Right renal pelvis (tissue), 4 donors: ENCODE results near the gene KRTAP1-4. TPM values are rescaled to one million over a fixed set of nuclear protein-coding genes. Genes with fewer than 3 reads are reported as not detected.
"Not testable (repeated sequence)": the region's sequence is repeated elsewhere in the genome, so short reads cannot be mapped to it uniquely, and the experiment has no call there.

ENCODE experiments used
- DNase-seq, 4 donors: peaks; one replicate each; pipeline ENCODE4 v3.0.0-alpha.2; 2013; ENCODE audit warnings: low read depth in 4 of 4, low spot score in 3 of 4, missing footprints in 1 of 4
- polyA plus RNA-seq, 4 donors: library from polyadenylated mRNA; unstranded; fragments of 120-200 nt; gene quantifications; one replicate each; pipeline ENCODE4 v1.2.1, GENCODE V29; 2013; ENCODE audit not compliant: insufficient read length in 4 of 4

The KRTAP1-4 gene
- polyA plus RNA-seq, 4 donors: not detected

DNA sequence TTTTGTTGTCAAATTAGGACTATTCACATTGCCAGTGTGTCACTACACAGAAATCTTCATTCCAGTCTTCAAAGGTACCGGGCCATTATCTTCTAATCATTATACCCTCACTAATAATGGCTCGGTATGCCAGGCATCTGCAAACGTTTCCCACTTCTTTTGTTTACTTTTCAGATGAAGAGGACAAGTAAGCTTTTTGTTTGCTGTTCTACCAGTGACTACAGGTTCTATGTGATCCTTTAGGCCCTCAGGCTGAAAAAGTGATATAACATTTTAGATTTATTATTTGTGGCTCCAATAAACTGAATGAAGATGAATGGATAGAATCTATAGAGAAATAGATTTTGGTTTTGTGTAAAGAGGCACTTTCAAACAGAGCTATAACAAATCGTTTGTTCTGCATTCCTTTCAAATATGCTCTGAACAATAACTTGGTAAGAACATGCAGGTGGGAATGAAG lies 20.7 kb downstream of the KRTAP1-4 start:
- no peak for DNase-seq

DNA sequence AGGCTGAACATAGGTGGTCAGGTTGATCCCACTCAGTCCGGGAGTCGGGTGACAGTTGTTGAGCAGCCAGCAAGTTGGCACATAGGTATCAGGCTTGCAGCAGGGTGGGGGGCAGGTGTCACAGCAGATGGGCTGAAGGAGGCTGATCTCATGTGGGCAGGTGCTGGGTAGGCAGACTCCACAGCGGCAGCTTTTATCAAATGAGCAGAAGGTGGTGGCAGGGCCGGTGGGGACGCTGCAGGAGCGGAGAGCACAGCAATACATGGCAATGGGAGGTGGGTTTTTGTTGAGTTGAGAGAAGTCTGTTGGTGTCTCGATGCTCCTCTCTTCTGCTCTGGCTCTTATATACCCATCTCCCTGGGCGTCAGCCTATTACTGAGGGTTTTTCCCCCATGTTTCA lies 21.2 kb downstream of the KRTAP1-4 start, which contains the start of gene KRTAP3-1:
KRTAP3-1 (minus strand) TSS at position 318 of the 400 bp plus-strand sequence; CDS start at position 264, 54 bp downstream.
- no peak for DNase-seq

DNA sequence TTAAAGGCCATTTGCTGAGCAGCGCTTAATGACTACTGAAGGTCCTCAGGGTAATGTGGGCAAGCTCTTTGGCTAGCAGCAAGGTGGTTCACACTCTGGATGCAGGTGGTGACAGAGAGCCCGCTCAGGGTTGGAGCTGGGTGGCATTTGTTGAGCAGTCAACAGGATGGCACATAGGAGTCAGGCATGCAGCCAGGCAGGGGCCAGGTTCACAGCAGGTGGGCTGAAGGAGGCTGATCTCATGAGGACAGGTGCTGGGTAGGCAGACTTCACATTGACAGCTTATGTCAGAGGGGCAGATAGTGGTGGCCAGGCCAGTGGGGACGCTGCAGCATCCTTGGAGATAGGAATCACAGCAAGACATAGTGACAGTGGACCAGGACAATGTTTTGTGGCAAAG lies 25.6 kb downstream of the KRTAP1-4 start:
- no peak for DNase-seq

DNA sequence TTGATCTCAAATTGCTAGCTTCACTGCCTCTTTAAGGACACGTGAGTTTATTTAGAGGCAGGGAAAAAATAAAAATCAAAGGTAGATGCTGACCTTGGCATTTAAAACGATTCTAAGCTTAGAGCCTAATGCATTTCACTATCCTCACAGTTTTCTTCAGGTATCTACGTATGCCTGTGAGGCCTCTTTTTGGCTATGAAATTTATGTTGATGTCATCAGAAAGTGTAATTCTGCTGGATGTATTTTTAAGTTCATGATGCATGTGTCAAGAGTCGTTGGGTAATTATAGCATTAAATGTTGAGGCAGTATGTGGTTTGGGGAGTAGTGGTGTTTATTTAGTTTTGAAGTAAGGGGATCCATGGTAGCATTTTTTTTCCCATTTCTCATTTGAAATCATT lies 26.1 kb downstream of the KRTAP1-4 start:
- DNase-seq: no peak

DNA sequence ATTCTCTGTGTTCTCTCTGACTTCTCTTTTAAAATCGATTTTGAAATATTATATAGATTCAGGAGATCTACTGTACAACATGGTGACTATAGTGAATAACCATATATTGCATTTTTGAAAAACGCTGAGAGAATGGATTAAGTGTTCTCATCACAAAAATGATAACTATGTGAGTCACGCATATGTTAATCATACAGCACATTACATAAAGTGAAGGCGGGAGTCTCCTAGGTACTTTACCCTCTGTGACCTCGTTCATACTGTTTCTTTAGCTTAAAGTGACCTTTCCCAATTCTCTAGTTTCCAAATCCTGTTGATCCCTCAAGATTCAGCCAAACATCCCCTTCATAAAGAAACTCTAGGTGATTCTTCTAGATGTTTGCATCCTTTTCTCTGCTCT lies 27.2 kb downstream of the KRTAP1-4 start:
- DNase-seq: no peak

DNA sequence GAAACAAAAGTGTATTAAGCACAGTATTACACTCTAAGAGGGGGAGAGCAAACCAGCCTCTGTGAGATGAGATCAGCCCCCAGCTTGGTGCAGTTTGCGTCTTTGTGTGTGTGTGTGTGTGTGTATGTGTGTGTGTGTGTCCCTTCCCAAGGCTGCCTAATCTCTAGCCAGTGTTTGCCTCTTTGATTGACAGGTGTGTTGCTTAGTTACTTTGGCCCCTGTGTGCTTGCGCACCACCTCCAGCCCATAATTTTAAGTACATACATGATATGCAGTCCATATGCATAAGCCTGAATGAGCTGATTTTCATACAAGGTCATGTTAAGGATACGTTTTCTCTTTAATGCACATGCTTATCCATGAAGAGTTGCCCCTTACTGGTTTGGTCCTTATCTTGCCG lies 28.2 kb downstream of the KRTAP1-4 start:
- no peak for DNase-seq

DNA sequence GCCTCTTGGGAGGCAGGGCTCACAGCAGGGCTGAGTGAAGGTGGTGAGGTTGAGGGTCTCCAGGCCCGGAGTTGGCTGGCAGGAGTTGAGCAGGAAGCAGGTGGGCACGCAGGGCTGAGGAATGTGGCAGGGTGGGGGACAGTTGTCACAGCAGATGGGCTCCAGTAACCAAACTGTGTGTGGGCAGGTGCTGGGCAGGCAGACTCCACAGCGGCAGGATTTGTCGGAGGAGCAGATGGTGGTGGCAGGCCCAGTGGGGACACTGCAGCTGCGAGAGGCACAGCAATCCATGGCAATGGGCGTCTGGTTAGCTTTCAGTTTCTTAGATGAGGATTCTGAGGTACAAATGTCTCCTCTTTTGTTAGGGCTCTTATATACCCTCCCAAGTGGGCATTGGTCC lies 30.4 kb downstream of the KRTAP1-4 start, which contains the start of gene KRTAP3-2:
KRTAP3-2 (minus strand) TSS at position 344 of the 400 bp plus-strand sequence; CDS start at position 291, 53 bp downstream.
- DNase-seq: not testable (repeated sequence)

DNA sequence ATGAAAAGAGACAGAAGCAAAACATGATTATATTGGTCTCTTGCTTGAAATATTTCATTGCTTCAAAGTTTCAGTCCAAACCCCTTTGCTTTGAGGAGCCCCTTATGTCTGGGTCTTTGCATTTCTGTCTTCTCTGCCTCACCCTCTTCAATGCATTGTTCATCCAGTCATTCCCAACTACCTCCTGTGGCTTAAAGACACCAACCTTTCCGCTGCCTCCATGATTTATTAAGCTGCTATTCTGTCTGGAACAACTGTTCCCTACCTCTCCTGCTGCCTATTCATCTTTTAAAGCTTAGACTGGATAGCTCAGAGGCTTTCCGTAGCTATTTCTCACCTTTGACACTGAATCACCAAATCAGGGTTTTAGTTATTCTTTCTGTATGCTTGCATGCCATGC lies 32.6 kb downstream of the KRTAP1-4 start:
- no peak for DNase-seq

DNA sequence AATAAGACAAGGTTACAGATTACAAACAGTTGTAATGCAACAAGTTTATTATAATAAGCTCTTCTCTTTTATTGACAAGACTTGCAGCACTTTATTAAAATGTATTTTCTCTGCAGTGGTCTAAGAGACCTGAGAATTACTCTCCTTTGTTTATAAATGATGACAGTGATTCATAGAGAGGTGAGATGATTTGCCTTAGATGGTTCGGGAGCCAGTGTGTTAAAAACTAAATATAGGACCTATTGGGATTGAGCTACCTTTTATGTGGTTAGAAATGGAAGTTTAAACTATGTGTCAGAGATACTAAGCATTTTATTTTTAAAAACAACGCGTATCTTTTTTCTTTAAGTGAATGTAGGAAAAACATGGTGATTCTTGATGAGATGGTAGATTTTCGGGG lies 33.2 kb downstream of the KRTAP1-4 start:
- DNase-seq: no peak

DNA sequence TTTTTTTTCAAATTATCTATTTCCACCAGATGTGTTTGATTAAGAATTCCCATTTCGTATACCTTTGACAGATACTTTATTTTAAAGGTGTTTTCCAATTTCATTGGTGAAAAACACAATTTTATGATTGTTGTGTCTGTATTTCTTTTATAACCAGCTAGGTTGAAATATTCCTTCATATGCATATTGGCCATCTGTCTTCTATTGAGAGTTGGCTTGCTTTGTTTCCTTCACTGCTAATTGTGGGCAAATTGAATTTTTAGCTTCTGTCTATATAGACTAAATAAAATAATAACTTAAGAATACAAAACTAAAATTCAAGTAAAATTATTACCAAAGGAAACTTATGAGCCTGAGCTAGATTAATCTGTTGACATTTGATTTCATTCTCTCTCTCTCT lies 34.9 kb downstream of the KRTAP1-4 start:
- no peak for DNase-seq

DNA sequence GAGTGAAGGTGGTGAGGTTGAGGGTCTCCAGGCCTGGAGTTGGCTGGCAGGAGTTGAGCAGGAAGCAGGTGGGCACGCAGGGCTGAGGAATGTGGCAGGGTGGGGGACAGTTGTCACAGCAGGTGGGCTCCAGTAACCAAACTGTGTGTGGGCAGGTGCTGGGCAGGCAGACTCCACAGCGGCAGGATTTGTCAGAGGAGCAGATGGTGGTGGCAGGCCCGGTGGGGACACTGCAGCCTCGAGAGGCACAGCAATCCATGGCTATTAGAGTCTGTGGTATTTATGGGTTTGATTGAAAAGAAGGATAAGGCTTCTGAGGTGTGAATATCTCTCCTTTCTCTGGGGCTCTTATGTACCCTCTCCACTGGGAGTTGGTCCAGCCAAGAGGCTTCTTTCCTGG lies 36.2 kb downstream of the KRTAP1-4 start, which contains the start of gene KRTAP3-3:
KRTAP3-3 (minus strand) TSS at position 326 of the 400 bp plus-strand sequence; CDS start at position 259, 67 bp downstream.
- DNase-seq: no peak

DNA sequence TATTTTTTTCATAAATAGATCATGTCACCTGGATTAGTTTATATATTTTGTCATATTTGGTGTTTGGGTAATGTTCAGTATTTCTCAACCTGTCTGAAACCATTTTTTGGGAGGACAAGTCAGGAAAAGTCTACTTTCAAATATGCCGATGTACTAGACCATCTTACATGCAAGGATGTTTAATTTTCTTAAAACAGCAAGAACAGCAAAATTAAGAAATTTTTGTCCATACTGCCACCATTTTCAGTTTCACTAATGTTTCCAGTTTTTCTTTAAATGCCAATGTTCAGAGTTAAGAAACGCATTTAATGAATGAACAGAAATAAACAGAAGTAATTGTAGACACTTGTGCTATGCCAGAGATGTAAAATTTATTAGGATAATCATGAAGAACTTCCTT lies 36.9 kb downstream of the KRTAP1-4 start:
- DNase-seq: no peak

DNA sequence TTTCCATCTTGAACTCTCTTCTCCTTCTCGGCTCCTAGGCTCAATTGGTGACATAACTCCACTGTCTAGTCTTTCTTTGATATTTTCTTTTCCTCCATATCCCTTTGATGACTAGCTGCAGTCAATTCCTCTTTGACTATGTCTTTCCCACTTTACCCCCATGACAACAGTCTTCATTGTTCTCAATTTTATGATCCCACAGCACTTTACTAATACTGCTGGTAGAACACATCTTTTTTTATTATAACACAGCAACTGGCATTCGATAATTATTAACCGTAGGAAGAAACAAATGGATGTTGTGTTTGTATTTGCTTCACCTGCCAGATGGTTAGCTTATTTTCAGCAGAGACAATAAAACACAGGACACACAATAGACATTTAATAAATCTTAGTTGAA lies 37.3 kb downstream of the KRTAP1-4 start:
- no peak for DNase-seq

DNA sequence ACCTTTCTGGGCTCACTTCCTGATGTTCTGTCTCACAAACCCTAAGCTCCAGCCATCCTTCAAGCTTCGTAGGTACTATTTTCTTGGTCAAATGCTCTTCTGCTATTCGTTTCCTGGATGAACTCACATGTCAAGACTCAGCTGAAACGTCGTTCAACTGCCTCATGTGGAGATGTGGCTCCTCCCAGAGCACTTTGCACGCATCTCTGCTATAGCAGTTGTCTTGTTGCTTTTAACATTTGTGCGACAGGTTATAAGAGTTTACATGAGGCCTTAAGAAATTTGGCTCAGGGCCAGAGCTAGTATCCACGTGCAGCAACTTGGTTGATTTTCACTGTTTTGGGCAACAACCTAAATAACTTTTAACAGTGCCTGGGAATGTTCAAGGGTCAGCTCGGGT lies 43.1 kb downstream of the KRTAP1-4 start:
- no peak for DNase-seq

DNA sequence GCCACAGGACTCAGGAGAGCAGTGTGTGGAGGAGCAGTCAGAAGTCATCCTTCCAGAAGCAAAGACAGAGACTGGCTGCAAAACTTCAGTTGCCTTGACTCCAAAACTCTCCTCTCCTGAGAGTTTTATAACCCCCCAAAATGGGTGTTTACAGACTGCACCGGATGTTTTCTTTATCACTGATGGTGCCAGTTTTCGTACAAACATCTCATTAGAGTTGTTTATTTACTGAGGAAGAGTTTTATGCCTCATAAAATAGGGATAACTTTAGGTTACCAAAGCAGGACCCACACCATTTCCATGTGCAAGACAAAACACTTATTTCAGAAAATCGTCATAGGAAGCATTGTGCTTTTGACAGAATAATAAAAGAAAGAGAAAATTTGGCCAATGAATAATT lies 45.8 kb downstream of the KRTAP1-4 start, which contains the start of gene KRT40:
KRT40 (minus strand) TSS at position 101 of the 400 bp plus-strand sequence; CDS start at position 48, 53 bp downstream.
- DNase-seq: no peak

DNA sequence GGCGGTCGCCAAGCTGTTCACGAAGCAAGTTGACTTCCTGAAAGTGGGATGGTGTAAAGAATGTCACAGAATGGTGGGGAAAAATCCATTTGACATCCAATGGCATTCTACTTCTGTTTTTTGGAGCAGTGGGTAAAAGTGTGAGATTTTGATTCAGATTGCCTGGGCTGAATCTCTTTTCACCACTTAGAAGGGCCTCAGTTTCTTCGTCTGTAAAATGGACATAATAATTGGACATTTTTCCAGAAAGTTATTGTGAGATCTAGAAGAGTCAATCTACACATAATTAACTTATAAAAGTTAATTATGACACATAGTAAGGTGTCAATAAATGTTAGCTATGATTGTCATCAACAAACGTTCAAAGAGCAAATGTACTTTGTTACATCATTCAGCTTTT lies 48.9 kb downstream of the KRTAP1-4 start:
- no peak for DNase-seq

DNA sequence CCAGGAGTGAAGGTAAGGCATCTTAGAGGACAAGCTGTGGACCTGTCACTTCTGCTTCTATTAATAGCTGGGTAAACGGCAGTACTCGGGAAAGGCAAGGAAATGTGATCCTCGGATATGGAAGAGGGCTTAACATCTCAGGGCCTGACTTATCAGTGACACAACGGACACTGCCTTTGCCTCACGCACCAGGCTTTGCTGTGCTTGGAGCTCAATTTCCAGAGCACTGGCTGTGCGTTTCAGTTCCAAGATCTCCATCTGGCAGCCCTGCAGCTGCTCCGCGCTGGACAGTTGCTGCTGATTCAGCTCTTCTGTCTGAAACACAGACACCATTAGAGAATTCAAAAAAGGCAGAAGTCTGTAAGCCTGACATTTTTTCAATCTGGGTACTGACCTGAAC lies 49.4 kb downstream of the KRTAP1-4 start:
- DNase-seq: no peak

DNA sequence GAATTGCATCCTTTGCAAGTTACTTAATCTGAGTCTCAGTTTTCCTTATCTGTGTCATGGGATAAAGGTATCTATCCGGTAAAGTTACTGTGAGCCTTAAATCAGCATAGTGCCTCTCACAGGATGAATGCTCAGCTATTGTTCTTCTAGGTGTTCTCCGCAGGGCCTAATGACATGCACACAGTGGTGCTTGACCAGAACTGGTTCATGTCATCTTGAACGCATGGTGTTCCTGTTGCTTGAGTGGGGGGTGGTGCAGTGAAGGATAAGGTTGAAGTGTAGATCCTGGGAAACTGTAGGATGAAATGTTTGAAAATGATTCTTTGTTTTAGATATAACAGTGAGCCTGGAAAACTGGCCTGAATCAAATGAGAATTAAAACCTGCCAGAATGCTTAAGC lies 49.9 kb downstream of the KRTAP1-4 start:
- DNase-seq: no peak

Other genes starting within 250 kb of the KRTAP1-4 start
- under 1 TPM in 1 of 4 donors, not detected in 3; 0.05 TPM for gene KRT27, start 247.6 kb downstream of the KRTAP1-4 start, polyA plus RNA-seq
- not detected for gene KRT28, start 230.2 kb downstream of the KRTAP1-4 start, polyA plus RNA-seq
- gene KRT10, start 207.6 kb downstream of the KRTAP1-4 start, polyA plus RNA-seq: 10 to 100 TPM; 49.9 to 71.7 (median 53.5) TPM
- under 1 TPM in 1 of 4 donors, not detected in 3; 0.12 TPM for gene KRT12, start 163.0 kb downstream of the KRTAP1-4 start, polyA plus RNA-seq
- under 1 TPM in 3 of 4 donors, not detected in 1; 0.08 to 1.00 (median 0.77) TPM for gene KRT20, start 145.0 kb downstream of the KRTAP1-4 start, polyA plus RNA-seq
- 1 to 10 TPM in 3 of 4 donors, under 1 TPM in 1; 0.66 to 2.4 (median 1.8) TPM for gene KRT23, start 92.5 kb downstream of the KRTAP1-4 start, polyA plus RNA-seq
- gene KRT39, start 63.2 kb downstream of the KRTAP1-4 start, polyA plus RNA-seq: not detected
- under 1 TPM in 1 of 4 donors, not detected in 3; 0.03 TPM for gene KRT40, start 45.9 kb downstream of the KRTAP1-4 start, polyA plus RNA-seq
- not detected for gene KRTAP3-3, start 36.0 kb downstream of the KRTAP1-4 start, polyA plus RNA-seq
- gene KRTAP3-2, start 30.3 kb downstream of the KRTAP1-4 start, polyA plus RNA-seq: not detected
- not detected for gene KRTAP3-1, start 21.1 kb downstream of the KRTAP1-4 start, polyA plus RNA-seq
- not detected for gene KRTAP1-5, start 3.0 kb downstream of the KRTAP1-4 start, polyA plus RNA-seq
- gene KRTAP1-3, start 4.7 kb upstream of the KRTAP1-4 start, polyA plus RNA-seq: not detected
- gene KRTAP1-1, start 11.3 kb upstream of the KRTAP1-4 start, polyA plus RNA-seq: not detected
- gene KRTAP2-1, start 17.1 kb upstream of the KRTAP1-4 start, polyA plus RNA-seq: not detected
- not detected for gene KRTAP2-2, start 25.0 kb upstream of the KRTAP1-4 start, polyA plus RNA-seq
- not detected for gene KRTAP2-3, start 29.9 kb upstream of the KRTAP1-4 start, polyA plus RNA-seq
- not detected for gene KRTAP2-4, start 35.7 kb upstream of the KRTAP1-4 start, polyA plus RNA-seq
- not detected for gene KRTAP4-7, start 54.0 kb upstream of the KRTAP1-4 start, polyA plus RNA-seq
- not detected for gene KRTAP4-8, start 67.9 kb upstream of the KRTAP1-4 start, polyA plus RNA-seq
- not detected for gene KRTAP4-16, start 72.0 kb upstream of the KRTAP1-4 start, polyA plus RNA-seq
- not detected for gene KRTAP4-9, start 75.2 kb upstream of the KRTAP1-4 start, polyA plus RNA-seq
- gene KRTAP4-11, start 88.2 kb upstream of the KRTAP1-4 start, polyA plus RNA-seq: not detected
- gene KRTAP4-12, start 94.0 kb upstream of the KRTAP1-4 start, polyA plus RNA-seq: not detected
- not detected for gene KRTAP4-6, start 110.3 kb upstream of the KRTAP1-4 start, polyA plus RNA-seq
- gene KRTAP4-5, start 119.6 kb upstream of the KRTAP1-4 start, polyA plus RNA-seq: not detected
- not detected for gene KRTAP4-4, start 130.6 kb upstream of the KRTAP1-4 start, polyA plus RNA-seq
- gene KRTAP4-3, start 138.0 kb upstream of the KRTAP1-4 start, polyA plus RNA-seq: not detected
- gene KRTAP4-2, start 148.0 kb upstream of the KRTAP1-4 start, polyA plus RNA-seq: not detected
- not detected for gene KRTAP4-1, start 154.7 kb upstream of the KRTAP1-4 start, polyA plus RNA-seq
- not detected for gene KRTAP9-1, start 159.7 kb upstream of the KRTAP1-4 start, polyA plus RNA-seq
- gene KRTAP9-2, start 196.5 kb upstream of the KRTAP1-4 start, polyA plus RNA-seq: not detected
- not detected for gene KRTAP9-3, start 202.3 kb upstream of the KRTAP1-4 start, polyA plus RNA-seq
- gene KRTAP9-8, start 207.8 kb upstream of the KRTAP1-4 start, polyA plus RNA-seq: not detected
- not detected for gene KRTAP9-4, start 219.5 kb upstream of the KRTAP1-4 start, polyA plus RNA-seq
- gene KRTAP9-9, start 225.2 kb upstream of the KRTAP1-4 start, polyA plus RNA-seq: not detected
- under 1 TPM in 1 of 4 donors, not detected in 3; 0.05 TPM for gene KRTAP9-6, start 235.2 kb upstream of the KRTAP1-4 start, polyA plus RNA-seq
- not detected for gene KRTAP9-7, start 245.5 kb upstream of the KRTAP1-4 start, polyA plus RNA-seq